ENCODE data around the gene OR2Z1. TPM values are rescaled to one million over a fixed set of nuclear protein-coding genes. Genes with fewer than 3 reads are reported as not detected.

The OR2Z1 gene
- polyA plus RNA-seq, 2 of the 4 experiments (the other 2 are of a cell fraction) = not detected

- TF ChIP-seq RAD21 (conservative IDR thresholded peaks at IDR 0.05 in 1 of 2, IDR thresholded peaks at IDR 0.05 in 1 of 2) = 0 out of 5 replicates have a peak, but pooled peaks of 1 of the 2 experiments have one; percentile 16
- no peak for TF ChIP-seq PHF8 (IDR thresholded peaks at IDR 0.05; ENCODE audit: borderline replicate concordance, low read depth)
- TF ChIP-seq, protein P1, sequence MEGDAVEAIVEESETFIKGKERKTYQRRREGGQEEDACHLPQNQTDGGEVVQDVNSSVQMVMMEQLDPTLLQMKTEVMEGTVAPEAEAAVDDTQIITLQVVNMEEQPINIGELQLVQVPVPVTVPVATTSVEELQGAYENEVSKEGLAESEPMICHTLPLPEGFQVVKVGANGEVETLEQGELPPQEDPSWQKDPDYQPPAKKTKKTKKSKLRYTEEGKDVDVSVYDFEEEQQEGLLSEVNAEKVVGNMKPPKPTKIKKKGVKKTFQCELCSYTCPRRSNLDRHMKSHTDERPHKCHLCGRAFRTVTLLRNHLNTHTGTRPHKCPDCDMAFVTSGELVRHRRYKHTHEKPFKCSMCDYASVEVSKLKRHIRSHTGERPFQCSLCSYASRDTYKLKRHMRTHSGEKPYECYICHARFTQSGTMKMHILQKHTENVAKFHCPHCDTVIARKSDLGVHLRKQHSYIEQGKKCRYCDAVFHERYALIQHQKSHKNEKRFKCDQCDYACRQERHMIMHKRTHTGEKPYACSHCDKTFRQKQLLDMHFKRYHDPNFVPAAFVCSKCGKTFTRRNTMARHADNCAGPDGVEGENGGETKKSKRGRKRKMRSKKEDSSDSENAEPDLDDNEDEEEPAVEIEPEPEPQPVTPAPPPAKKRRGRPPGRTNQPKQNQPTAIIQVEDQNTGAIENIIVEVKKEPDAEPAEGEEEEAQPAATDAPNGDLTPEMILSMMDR (IDR thresholded peaks at IDR 0.05) = 0 out of 3 replicates have a peak, but pooled peaks have one; percentile 12
- Histone ChIP-seq H3K4me1 (0 out of 3 replicates have a peak, but pooled peaks cover 2% of the 10 kb centered on the region), H3K27ac (no peak overlapping the region), H3K4me2 (no peak overlapping the region), H3K4me3 (no peak overlapping the region), H3K9me3 (no peaks in the 10 kb centered on the region)
- no peak for ATAC-seq
- CTCF ChIA-PET = interaction anchor here (0.6 kb wide), 1 partner anchor 435 kb away, joined by 4 read pairs; no protein-coding TSS in a partner anchor
- no peak for FAIRE-seq
- POLR2A ChIA-PET = no interaction called here
- WGBS (ENCODE audit: missing lambda C conversion rate) = 72% methylated on average over 34 of the region's 60 CpGs
- no peak for DNase-seq (ENCODE audit: low read depth in 1 of 2, low spot score in 1 of 2)
These were observed 23.6 kb upstream of the OR2Z1 start for GRCh38 chr19:8697671-8698432.

- no peak within 1 kb of the TSS for H3K4me3 ChIP-seq
- H3K4me2 ChIP-seq = no peak within 1 kb of the TSS
- no peak for DNase-seq (ENCODE audit: low read depth in 1 of 2, low spot score in 1 of 2)
- 53% methylated on average over 6 of the region's 23 CpGs for WGBS (ENCODE audit: missing lambda C conversion rate)
- H3K27ac ChIP-seq = no peak within 1 kb of the TSS
- 0 out of 3 replicates have a peak, but pooled peaks cover 2% of the 10 kb centered on the region for H3K4me1 ChIP-seq
- no peak for FAIRE-seq
- TF ChIP-seq EHF (CRISPR knock-in tag; IDR thresholded peaks at IDR 0.05) (no peak), MYC (IDR thresholded peaks at IDR 0.05; ENCODE audit: borderline replicate concordance, low read length) (no peak), ZSCAN20 (CRISPR knock-in tag; IDR thresholded peaks at IDR 0.05) (no peak), CBX2 (IDR thresholded peaks at IDR 0.05; ENCODE audit: borderline replicate concordance, low read depth) (no peak), HOXA7 (CRISPR knock-in tag; IDR thresholded peaks at IDR 0.05) (no peak), CEBPB (IDR thresholded peaks at IDR 0.05) (no peak), HOXB5 (CRISPR knock-in tag; IDR thresholded peaks at IDR 0.05) (no peak)
- TF ChIP-seq, protein P2, sequence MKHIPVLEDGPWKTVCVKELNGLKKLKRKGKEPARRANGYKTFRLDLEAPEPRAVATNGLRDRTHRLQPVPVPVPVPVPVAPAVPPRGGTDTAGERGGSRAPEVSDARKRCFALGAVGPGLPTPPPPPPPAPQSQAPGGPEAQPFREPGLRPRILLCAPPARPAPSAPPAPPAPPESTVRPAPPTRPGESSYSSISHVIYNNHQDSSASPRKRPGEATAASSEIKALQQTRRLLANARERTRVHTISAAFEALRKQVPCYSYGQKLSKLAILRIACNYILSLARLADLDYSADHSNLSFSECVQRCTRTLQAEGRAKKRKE (CRISPR knock-in tag; IDR thresholded peaks at IDR 0.05; ENCODE audit: low read depth) = no peak
- H3K9me3 ChIP-seq = no peaks in the 10 kb centered on the region
- ChIA-PET POLR2A (no interaction called here), CTCF (no interaction called here)
- ATAC-seq = no peak
These were observed 22.9 kb upstream of the OR2Z1 start, which contains the start of gene ACTL9 for GRCh38 chr19:8698433-8699063. Gene ACTL9, minus strand, starts transcription at chr19:8698795. Its CDS starts 94 bp downstream, at chr19:8698701.

- H3K4me1 ChIP-seq = no peaks in the 10 kb centered on the region
- TF ChIP-seq ZFP36 (IDR thresholded peaks at IDR 0.05; ENCODE audit: borderline replicate concordance, partially characterized antibody) (peak; percentile 78), EHF (CRISPR knock-in tag; IDR thresholded peaks at IDR 0.05) (no peak)
- H3K4me3 ChIP-seq = no peak overlapping the region
- no peak overlapping the region for H3K27ac ChIP-seq
- no peak overlapping the region for H3K4me2 ChIP-seq
- no peak for ATAC-seq
- FAIRE-seq = no peak
- H3K9me3 ChIP-seq = no peaks in the 10 kb centered on the region
- ChIA-PET POLR2A (no interaction called here), CTCF (interaction anchor here (1.1 kb wide), 1 partner anchor 119 kb away, joined by 3 read pairs; no protein-coding TSS in a partner anchor)
- no peak for DNase-seq (ENCODE audit: low read depth in 1 of 2, low spot score in 1 of 2)
These were observed 21.5 kb upstream of the OR2Z1 start for GRCh38 chr19:8699908-8700307.

DNA sequence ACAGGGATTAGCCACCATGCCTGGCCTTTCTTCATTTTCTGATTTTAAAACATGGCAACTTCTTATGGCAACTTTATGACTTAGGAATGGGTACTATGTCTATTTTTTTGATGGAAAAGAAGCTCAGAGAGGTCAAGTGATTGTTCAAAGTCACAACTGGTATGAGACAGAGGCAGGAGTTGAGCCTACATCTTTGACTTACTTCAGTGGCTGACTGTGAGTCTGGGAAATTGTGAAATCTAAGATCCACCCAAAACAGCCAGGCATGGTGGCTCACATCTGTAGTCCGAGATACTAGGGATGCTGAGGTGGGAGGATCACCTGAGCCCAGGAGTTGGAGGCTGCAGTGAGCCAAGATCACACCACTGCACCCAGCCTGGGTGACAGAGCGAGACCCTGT, 20.5 kb upstream of the OR2Z1 start:
- ChIA-PET POLR2A (no interaction called here), CTCF (interaction anchor here (0.6 kb wide), 1 partner anchor 140 kb away, joined by 4 read pairs; no protein-coding TSS in a partner anchor)

More for the DNA sequence above, 20.5 kb upstream of the OR2Z1 start:
- DNase-seq (ENCODE audit: low read depth in 1 of 2, low spot score in 1 of 2) = no peak
- no peak for ATAC-seq
- no peak overlapping the region for H3K4me2 ChIP-seq
- WGBS (ENCODE audit: missing lambda C conversion rate) = 56% methylated on average over 1 of the region's 2 CpGs
- H3K27ac ChIP-seq = no peak overlapping the region
- no peak for FAIRE-seq
- no peaks in the 10 kb centered on the region for H3K9me3 ChIP-seq
- no peak for TF ChIP-seq KDM1A (IDR thresholded peaks at IDR 0.05; ENCODE audit: low read depth)
- TF ChIP-seq GATA3 (IDR thresholded peaks at IDR 0.05; ENCODE audit: borderline replicate concordance) = no peak
- no peak for TF ChIP-seq SREBF2 (IDR thresholded peaks at IDR 0.05)
- no peak for TF ChIP-seq NPAS2 (CRISPR knock-in tag; IDR thresholded peaks at IDR 0.05; ENCODE audit: borderline replicate concordance)
- no peak for TF ChIP-seq HOXB5 (CRISPR knock-in tag; IDR thresholded peaks at IDR 0.05)
- no peak for TF ChIP-seq ESRRA (IDR thresholded peaks at IDR 0.05; ENCODE audit: borderline replicate concordance, low read length)
- TF ChIP-seq HOXA7 (CRISPR knock-in tag; IDR thresholded peaks at IDR 0.05) = no peak
- no peak for TF ChIP-seq MAZ (IDR thresholded peaks at IDR 0.05; ENCODE audit: borderline replicate concordance, low read depth, low read length)
- TF ChIP-seq CEBPB (IDR thresholded peaks at IDR 0.05) = no peak
- TF ChIP-seq PHF8 (IDR thresholded peaks at IDR 0.05; ENCODE audit: borderline replicate concordance, low read depth) = no peak
- TF ChIP-seq RFX5 (IDR thresholded peaks at IDR 0.05) = no peak
- no peak for TF ChIP-seq PBX3 (IDR thresholded peaks at IDR 0.05)
- TF ChIP-seq CHD4 (IDR thresholded peaks at IDR 0.05; ENCODE audit: borderline replicate concordance) = no peak
- H3K4me1 ChIP-seq = no peaks in the 10 kb centered on the region
- H3K4me3 ChIP-seq = no peak overlapping the region

All from A549 (cell line).